CD4-positive, alpha-beta T cell treated with Interferon gamma for 1 hour (primary cell): ENCODE data around the gene HPSE2.
"Not testable (repeated sequence)": the region's sequence is repeated elsewhere in the genome, so short reads cannot be mapped to it uniquely, and the experiment has no call there.

Experiments
- DNase-seq: peaks from one replicate; pipeline ENCODE4 v3.0.0-alpha.2; 2020

The HPSE2 gene

DNA sequence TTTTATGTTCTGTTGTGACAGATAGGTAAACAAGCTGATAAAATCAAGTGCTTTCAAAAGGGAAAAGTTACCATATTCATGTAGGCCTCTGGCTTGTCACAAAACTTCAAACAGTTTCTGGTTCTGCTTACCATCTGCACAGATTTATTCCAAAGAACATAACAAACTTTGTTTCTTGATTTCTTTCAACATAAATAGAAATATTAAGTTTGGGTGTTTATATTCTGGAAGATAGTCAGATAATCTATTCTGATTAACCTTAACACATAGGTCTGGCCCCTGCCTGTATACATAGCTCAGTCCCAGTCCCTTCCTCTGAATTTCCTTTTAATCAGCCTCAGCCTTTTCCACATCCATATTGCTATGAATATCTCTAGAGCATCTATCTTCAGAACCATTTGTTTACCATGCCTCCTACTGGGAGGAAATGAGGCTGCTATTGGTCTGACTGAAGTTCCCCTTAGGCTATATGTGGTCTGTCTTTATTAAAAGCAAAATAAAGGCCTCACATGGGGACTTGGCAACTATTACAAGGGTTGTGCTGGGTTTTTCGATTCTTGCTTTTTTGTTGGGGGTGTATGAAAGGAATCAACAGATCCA is 319.0 kb downstream of the HPSE2 start:
- DNase-seq = no peak

DNA sequence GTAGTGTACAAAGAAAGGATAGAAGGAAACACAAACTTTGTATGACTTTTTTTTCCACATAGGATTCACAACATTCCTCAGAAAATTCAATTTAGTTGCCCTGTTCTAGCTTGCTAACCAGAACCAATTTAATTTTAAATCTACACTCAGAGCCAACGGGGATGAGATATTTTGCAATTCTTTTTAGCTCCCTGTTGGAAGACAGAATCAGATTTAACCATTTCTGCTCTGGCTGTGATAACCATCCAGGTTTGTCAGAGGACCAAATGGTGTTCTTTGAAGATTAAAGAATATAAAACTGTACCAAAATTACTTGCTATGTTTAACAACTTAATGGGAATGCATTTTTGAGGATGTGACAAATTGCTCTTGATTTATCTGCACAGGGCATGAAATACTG is 319.7 kb downstream of the HPSE2 start:
- no peak for DNase-seq

DNA sequence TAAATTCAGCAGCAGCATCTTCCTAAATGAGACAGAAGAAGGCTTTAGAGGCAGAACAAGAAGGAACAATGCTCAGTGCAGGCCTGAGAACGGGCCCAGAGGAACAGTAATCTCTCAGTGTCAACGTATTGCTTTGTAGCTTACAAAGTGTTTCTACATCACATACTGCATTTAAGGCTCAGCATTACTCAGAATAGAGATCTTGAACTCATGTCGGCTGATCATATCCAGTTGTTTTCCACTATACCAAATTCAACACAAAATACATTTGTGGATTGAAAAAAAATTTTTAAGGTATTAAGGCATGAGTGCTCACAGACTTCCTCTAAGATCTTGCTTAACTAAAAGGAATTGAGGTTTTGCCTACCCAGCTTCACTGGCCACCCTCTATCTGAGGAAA is 325.1 kb downstream of the HPSE2 start:
- DNase-seq = no peak

DNA sequence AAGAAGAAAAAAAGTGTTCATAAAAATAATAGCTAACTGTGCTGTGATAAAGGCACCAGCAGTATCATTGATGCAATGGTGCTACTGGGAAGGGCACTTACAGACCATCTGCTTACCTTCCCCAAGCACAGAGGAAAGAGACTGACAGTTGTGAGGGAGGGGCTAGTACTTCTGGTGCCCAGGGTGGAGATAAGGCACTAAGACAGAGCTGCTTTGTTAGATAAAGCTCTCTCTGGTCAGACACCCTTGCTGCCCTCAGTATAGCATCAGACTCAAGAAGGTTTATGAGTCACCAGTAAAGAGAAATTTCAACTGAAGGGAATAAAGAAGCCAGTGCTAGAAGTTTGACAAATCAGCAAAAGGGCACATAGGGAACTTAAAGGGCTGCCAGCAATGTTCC is 325.6 kb downstream of the HPSE2 start:
- DNase-seq = no peak

DNA sequence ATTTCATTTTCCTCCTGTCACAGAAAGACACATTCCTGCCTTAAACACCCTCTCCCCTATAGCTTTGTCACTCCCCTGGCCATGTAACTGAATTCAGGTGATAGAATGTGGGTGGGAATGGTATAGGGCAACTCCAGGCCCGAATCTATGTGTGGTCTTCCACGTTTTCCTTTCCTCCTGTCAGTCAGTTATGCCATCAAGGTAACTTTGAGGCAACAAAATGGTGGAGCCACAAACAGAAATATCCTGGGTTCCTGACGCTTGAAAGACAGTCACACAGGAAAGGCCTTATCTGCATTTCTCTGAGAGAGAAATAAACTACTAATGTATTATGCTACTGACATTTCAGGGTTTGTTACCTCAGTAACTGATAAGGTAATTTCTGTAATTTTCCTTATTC is 326.8 kb downstream of the HPSE2 start:
- no peak for DNase-seq

DNA sequence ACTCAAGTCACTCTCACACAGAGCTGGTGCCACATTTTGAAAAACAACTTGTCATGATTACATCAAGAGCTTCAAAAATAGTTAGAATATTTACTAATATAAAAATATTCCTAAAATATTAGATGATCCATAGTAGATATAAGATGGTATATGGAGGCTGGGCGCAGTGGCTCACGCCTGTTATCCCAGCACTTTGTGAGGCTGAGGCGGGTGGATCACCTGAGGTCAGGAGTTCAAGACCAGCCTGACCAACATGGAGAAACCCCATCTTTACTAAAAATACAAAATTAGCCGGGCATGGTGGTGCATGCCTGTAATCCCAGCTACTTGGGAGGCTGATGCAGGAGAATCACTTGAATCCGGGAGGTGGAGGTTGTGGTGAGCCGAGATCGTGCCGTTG is 327.4 kb downstream of the HPSE2 start:
- not testable (repeated sequence) for DNase-seq

DNA sequence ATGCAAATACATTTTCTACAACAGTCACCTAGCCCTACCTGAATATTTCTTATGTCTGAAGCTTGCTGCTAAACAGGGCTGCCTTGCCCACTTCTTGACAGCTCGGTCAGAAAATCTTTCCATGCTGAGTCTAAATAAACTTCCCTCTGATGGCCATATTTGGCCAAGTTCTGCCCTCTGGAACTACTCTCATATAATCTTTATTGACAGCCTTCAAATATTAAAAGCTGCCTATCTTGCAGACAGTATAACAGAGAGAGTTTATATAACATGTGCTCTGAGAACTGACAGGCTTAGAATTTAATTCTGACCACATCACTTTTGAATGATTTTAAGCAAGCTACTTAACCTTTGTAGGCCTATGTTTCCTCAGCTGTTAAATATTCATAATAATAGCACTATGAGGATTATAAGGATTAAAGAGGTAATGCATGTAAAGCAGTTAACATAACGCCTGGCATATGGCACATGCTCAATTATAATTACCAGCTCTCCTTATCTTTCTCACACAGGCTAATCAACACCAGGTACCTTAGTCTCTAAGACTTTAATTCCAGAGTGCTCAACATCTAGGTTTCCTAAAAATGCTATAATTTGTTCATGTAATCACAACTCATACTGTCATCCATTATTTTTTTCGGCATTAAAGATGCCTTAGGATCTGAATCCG is 334.1 kb downstream of the HPSE2 start:
- no peak for DNase-seq

DNA sequence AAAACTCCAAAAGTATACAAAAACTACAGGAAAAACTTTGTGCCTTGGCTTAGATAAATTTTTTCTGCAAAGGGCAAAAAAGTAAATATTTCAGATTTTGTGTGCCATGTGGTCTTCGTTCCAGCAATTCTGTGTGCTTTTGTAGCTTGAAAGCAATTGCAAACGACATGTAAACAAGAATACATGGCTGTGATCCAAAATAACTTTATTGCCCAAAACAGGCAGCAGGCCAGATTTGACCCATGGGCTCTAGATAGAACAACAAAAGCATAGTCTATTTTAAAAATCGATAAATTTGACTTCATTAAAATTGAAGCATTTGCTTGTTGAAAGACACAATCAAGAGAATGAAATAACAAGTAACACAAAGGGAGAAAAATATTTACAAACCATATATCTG is 336.6 kb downstream of the HPSE2 start:
- no peak for DNase-seq

DNA sequence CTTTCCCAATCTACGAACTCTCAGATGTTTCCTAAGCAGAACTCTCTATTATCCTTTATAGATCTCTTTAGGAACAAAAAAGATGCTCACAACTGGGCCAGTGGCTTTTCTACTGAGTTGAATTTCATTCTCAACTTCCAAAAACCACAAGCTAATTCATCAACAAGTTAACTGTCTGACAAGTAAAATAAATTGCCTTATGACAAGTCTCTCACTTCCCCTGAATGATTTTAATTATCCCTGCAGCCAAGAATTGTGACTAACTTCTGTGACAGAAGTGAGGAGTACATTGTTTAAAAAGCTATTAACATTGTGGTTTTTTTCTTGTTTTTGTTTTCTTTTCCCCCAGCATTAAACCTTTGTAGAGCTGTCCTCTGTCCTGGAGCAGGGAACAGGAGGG is 343.1 kb downstream of the HPSE2 start:
- no peak for DNase-seq

DNA sequence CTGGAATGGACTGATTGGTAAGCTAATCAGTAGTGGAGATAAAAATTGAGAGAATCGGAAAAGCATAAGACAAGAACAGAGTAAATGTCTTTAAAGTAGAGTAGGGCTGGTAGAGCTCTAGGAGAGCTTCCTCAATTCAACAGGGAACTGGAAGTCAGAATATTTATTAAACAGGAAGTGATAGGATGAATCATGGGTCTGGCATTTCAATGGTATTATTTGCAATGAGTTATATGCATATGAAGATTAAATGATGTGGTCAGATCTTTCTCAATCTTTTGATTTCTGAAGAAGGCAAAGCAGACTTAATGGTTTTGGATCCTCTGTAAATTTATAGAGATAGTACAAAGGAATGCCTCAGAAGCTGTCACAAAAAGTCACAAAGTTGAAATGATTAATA is 349.0 kb downstream of the HPSE2 start:
- DNase-seq = no peak

DNA sequence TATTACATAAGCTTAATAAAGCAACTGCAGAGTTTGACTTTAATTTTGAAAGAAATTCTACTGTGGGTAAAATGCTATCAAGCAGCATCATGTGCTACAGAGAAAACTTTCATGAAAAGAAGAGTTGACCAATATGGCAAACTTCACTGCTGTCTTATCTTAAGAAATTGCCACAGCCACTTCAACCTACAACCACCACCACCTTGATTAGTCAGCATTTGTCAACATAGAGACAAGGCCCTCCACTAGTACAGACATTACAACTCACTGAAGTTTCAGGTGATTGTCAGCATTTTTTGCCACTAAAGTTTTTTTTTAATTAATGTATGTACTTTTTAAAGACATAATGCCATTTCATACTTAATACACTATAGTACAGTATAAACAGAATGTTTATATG is 350.3 kb downstream of the HPSE2 start:
- DNase-seq = no peak

DNA sequence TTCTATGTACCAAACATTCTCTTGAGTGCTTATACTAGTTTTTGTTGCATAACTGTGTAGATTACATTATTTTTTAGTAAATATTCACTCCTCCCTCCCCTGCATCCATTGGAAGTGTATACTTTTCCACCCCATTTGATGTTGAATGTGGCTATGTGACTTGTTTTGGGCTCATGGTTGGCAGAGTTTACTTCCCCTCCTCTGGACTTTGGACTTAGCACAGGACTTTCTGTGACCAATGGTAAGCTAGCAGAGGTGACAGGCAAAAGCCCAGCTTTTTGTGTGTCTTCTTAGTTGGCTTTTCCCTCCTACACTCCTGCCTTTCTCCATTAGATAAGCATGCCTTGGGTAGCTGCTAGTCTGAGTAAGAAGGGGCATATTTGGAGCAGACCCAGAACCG is 353.9 kb downstream of the HPSE2 start:
- DNase-seq = no peak

DNA sequence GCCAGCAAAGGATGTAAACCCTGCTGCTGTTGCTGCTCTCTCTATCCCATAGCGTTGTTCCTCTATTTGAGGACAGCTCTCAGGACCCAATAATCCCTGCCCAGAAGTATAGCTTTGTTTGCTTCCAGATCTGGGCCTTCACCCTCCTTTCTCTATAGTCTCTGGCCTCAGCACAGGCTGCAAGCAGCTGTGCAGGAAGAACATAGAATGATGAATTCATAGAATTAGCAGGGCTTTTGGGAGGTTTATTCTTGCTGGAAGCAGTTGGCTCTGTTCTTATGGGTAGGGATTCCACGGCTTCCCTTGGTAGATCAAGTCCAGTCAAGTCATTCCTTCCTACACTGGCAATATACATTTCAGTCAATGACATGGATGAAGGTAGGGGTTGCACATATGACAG is 354.7 kb downstream of the HPSE2 start:
- no peak for DNase-seq

DNA sequence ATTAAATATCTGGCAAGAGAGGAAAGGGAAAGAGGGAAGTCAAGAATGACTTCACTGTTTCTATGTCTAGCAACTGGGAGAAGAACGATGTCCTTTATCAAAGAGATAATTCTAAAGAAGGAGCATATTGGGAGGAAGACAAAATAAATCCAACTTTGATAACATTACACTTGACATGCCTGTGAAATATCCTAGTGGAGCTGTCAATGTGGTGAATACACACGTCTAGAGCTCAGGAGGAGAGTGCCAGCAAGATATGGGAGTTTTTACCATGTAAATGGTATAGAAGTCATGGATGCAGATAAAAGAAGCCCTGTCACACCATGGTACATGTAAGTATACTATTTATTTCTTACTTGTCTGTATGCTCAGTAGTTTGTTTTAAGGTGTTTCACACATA is 356.7 kb downstream of the HPSE2 start:
- no peak for DNase-seq

DNA sequence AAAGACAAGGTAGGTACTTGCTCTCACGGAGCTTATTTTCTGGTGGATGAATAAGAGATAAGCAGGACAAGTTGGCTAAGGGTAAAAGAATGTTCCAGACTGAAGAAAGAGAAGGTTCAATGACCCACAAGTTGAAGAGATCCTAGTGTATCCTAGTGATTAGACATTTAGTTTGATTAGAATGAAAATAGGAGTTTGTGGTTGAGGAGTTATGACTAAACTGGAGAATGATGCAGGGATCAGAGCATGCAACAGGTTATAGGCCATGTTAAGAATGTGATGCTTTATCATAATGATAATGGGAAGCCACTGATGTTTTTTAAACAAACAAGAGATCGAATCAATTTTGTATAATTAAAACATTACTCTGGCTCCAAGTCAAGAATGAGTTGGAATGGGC is 357.2 kb downstream of the HPSE2 start:
- no peak for DNase-seq

DNA sequence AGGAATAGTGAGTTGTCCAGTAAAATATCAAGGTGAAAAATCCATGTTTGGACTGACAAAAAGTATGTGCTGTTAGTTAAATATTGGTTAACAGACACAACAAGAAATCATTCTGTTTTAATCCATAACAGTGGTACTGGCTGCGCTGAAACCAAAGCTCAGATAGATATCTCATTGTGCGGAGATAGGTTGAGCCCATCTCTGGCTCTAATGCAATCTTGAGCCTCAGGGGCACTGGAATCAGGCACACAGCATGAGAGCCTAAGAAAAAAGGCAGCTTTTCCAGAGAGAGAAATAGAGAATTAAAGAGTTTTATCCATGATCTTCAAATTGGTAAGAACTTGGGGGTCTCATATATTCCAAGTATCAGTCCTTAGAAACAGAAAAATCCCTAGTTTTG is 373.7 kb downstream of the HPSE2 start:
- no peak for DNase-seq

DNA sequence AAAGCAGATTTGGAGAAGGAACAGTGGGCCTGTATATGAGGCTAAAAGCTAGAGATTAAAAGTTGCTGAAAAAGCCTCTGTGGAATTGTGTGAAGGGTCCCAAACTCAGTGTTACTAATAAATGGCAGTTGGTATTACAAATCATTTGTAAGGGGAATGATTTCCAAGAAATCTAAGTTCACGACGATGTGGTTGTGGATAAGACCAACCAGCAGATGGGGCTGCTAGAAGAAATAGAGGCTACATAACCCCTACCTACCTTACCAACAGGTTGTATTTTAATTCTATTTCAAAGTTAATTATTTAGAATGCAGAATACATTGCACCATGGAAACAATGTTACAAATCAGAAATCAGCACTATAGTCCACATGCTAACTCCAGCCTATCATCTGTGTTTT is 377.1 kb downstream of the HPSE2 start:
- no peak for DNase-seq

DNA sequence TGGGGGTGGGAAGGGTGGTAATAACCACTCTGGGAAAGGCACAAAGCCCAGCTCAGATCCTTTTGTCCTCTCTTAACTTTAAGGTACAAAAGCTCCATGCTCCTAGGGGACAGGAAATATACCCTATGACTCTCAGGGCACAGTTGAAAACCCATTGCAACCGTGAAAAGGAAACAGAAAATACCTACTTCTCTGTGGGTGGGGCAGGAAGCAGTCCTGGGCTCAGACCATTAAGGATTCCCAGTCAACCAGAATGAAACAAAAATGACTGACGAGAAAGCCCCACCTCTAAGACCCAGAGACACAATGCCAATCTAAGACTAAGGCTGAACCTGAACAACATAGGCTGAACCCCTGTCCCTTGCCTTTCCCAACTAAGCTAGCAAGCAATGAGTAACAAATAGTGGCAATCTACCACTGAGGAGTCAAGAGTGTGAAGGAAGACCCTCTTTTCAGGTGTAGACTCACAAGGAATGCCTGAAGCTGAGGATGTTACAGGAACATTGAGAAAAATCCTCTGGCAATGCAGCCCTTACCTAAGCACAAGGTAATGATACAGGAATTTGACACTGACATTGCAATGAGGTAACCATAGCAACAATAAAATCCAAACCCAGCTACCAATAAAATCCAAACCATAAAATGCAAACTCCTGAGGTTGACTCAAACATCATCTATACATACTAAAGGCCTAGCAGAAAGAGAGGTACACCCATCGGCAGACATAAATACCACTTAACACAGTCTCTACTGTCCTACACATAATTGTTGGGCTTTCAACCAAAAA is 380.1 kb downstream of the HPSE2 start:
- DNase-seq = no peak

DNA sequence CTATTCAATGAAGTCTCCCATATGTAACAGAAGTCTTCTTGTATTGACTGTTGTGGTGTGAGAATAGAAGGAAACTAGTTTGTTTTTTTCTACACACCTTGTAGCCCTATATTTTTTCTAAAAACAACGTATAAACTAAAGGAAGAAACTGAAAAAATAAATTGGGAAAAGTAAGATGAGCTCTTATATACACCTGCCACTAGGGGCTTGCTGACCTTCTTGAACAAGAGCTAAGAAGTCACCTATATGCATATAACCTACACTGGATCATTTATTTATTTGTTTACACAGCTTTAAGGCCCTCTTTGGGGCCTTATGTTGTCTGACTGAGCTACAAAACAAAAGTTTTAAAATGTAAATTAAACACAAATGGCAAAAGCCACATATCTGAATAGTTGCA is 383.0 kb downstream of the HPSE2 start:
- no peak for DNase-seq

DNA sequence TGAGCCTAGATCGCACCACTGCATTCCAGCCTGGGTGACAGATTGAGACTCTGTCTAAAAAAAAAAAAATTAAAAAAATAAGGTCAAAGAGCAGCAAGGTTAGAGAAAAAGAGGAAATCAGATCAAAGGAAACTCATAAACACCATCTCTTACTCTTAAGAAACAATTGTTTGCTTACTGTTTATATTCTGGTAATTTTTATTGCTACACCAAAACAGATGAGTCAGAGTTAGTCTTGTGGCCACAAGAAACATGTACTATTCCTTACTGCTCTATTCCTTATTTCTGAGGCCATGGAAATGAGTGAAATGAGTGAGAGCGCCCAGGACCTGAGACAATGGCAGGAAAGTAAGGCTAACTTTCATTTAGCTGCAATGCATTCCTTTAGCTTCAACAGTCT is 387.3 kb downstream of the HPSE2 start:
- no peak for DNase-seq

DNA sequence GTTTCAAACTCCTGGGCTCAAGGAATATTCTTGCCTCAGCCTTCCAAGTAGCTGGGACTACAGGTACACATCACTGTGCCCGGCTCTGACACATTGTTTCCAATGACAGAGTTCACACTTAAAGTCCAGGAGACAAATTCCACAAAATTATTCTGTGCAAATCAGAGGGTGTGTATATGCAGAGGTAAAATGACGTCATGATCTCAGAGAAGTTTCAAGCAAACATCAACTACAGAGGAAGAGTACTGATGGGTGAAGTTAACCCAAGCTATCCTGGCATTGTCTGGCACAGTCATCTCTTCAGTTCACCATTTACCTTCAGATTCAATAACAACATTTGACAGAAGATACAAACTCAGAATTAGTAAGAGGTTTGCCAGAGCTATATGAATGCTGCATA is 388.9 kb downstream of the HPSE2 start:
- no peak for DNase-seq

DNA sequence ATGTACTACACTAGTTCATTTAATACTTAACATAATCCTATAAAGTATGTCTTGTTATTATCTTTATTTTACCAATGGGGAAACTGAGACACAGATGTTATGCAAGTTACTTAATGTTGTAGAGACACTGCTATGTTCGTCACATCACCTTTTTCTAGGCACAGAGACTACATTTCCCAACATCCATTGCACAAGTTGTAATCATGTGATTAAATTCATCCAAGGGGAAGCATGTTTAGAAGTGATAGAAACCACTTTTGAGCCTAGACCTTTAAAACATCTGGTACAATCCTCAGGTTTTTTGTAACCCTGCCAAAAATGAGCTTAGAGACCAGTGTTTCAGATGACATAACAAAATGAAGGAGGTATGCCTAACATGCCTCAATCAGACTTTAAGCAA is 402.1 kb downstream of the HPSE2 start:
- DNase-seq = no peak

DNA sequence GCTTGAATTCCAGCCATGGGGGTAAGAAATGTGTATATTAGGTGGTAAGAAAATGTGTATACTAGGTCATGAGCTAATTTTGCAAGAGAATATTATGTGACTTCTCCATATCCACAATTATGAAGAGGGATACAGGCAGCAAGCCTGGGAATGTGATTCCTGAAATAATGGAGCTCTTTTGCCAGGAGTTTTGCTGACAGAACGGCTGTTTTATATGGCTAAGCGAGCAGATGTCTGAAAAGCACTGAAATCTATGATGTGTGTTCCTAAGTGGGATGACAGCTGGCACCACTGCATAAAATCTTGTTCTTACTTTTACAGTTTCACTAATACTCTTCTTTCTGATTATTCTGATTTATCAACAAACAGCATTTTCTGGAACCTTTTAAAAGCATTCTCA is 402.9 kb downstream of the HPSE2 start:
- no peak for DNase-seq

DNA sequence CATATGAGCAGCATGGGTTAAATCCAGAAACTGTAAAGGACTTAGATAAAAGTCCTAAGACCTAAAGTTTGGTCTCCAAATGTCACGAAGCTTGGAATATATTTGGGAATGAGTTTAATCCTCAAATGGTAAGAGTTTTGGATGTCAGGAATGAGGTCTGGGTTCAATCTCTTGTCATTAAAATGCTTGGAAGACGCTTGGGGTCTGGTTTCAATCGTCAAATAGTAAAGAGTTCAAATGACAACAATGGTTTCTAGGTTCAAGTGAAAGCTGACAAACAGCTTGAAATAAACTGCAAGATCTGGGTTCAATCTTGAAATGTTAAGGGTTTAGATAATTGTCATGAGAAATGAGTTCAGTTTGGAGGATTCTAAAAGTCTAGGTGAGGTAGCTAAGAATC is 403.5 kb downstream of the HPSE2 start:
- no peak for DNase-seq

DNA sequence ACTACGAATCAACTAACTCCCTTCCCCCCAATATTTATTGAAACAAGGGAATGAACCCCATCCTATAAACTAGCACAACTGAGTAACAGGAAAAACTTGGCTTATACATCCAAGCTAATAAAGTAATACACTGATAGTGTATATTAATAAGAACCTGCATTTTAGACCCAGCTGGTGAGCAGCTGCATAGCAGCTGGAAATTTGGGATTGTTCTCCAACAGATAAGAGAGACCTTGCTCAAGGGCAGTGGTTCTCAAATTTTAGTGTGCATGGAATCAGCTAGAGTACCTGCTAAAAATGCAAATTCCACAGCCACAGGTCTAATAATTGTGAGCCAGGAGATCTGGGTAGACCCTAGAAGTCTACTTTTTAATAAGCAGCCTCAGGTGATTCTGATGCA is 404.3 kb downstream of the HPSE2 start:
- DNase-seq = no peak
